GM23248 (cell line): ENCODE results near the gene DAO. TPM values are rescaled to one million over a fixed set of nuclear protein-coding genes. Genes with fewer than 3 reads are reported as not detected.

Source experiments
- DNase-seq: peaks from one replicate; pipeline ENCODE4 v3.0.0-alpha.2; 2015
- H2AFZ ChIP-seq: fragments of 200-600 bp; sonication (generic); 2 replicates; pipeline ENCODE4 v1.6.1; 2016; ENCODE audit warnings: antibody characterized with exemption
- H3F3A ChIP-seq: fragments of 200-600 bp; sonication (generic); 2 replicates; pipeline ENCODE4 v1.6.1; 2016; ENCODE audit warnings: mild to moderate bottlenecking, antibody characterized with exemption, mixed run types; ENCODE audit not compliant: insufficient read depth
- H3K27ac ChIP-seq: fragments of 200-600 bp; sonication (generic); 2 replicates; pipeline ENCODE4 v1.5.1; 2016; ENCODE audit warnings: mild to moderate bottlenecking
- H3K27me3 ChIP-seq: fragments of 200-600 bp; sonication (generic); replicated peaks from 2 replicates; pipeline ENCODE4 v1.6.1; 2016; ENCODE audit warnings: mild to moderate bottlenecking; ENCODE audit not compliant: insufficient read depth
- H3K36me3 ChIP-seq: fragments of 200-600 bp; sonication (generic); 2 replicates; pipeline ENCODE4 v1.6.1; 2016; ENCODE audit warnings: low read depth, mild to moderate bottlenecking
- H3K4me1 ChIP-seq: fragments of 200-600 bp; sonication (generic); 2 replicates; pipeline ENCODE4 v1.6.1; 2016; ENCODE audit warnings: mild to moderate bottlenecking; ENCODE audit not compliant: insufficient read depth
- H3K4me2 ChIP-seq: fragments of 200-600 bp; sonication (generic); one replicate; pipeline ENCODE4 v1.6.1; 2016; ENCODE audit warnings: mild to moderate bottlenecking; ENCODE audit not compliant: unreplicated experiment
- H3K4me3 ChIP-seq: fragments of 200-600 bp; sonication (generic); 2 replicates; pipeline ENCODE4 v1.5.1; 2016; ENCODE audit warnings: mild to moderate bottlenecking
- H3K79me2 ChIP-seq: fragments of 200-600 bp; sonication (generic); 2 replicates; pipeline ENCODE4 v1.6.1; 2016; ENCODE audit warnings: mild to moderate bottlenecking; ENCODE audit not compliant: insufficient read depth
- H3K9ac ChIP-seq: fragments of 200-600 bp; sonication (generic); 2 replicates; pipeline ENCODE4 v1.6.1; 2016; ENCODE audit warnings: mild to moderate bottlenecking
- H3K9me2 ChIP-seq: fragments of 200-600 bp; sonication (generic); 2 replicates; pipeline ENCODE4 v1.6.1; 2016; ENCODE audit warnings: mixed run types, mild to moderate bottlenecking, moderate library complexity; ENCODE audit not compliant: insufficient read depth
- H3K9me3 ChIP-seq: fragments of 200-600 bp; sonication (generic); one replicate; pipeline ENCODE4 v1.6.1; 2017; ENCODE audit warnings: low read depth
- H4K20me1 ChIP-seq: fragments of 200-600 bp; sonication (generic); 2 replicates; pipeline ENCODE4 v1.6.0; 2016; ENCODE audit not compliant: insufficient read depth
- EZH2 ChIP-seq: fragments of 200-600 bp; sonication (generic); IDR thresholded peaks from 2 replicates; pipeline ENCODE4 v1.6.1; 2018; ENCODE audit warnings: antibody characterized with exemption, mild to moderate bottlenecking; ENCODE audit not compliant: insufficient read depth, poor library complexity, severe bottlenecking
- EZH2phosphoT487 ChIP-seq: fragments of 200-600 bp; sonication (generic); IDR thresholded peaks from 2 replicates; pipeline ENCODE4 v1.6.1; 2018; ENCODE audit warnings: antibody characterized with exemption, moderate library complexity, mild to moderate bottlenecking, low read depth; ENCODE audit not compliant: insufficient read depth
- WGBS, 2 experiments: methylation state at CpG; one replicate each; pipeline ENCODE4 v1.1.6; 2015 to 2017; ENCODE audit warnings: low lambda C conversion rate in 2 of 2, low coverage in 1 of 2; ENCODE audit errors: missing lambda C conversion rate in 2 of 2; 5-methylcytosine and 5-hydroxymethylcytosine counted together
- in situ Hi-C: fragments of 300-500 bp; cut with MboI; formaldehyde crosslinking; loops from 2 replicates; pipeline ENCODE4 v1.15.0; 2020
- polyA plus RNA-seq: library from polyadenylated mRNA; unstranded; fragments of >200 nt; fragmentation: Nextera tagmentation; extraction: Ambion mirVana; gene quantifications from 2 replicates; pipeline ENCODE4 v1.2.1, GENCODE V29; 2016
- total RNA-seq: library from RNA; depleted of rRNA; stranded (reverse); fragments of >200 nt; shearing (Covaris generic); gene quantifications from 2 replicates; pipeline ENCODE4 v1.2.3, GENCODE V29; 2014

The DAO gene
- total and polyA plus RNA-seq, 2 experiments from 2014 or later = not detected

DNA sequence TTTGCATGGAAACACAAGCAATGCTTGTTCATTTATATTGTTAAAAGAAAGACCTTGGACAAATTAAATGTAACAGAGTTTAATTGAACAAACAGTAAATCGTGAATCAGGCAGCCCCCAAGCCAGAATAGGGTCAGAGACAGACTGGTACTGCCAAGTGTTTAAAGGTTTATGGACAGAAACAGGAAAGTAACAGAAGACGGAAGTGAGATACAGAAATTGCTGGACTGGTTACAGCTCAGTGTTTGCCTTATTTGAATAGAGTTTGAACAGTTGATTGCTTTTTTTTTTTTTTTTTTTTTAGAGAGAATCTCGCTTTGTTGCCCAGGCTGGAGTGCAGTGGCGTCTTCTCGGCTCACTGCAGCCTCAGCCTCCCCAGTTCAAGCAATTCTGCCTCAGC lies 50.3 kb downstream of the DAO start:
- H3K4me1 ChIP-seq = no peaks in the 10 kb centered on the region
- in situ Hi-C loops = no loop called here
- H3F3A ChIP-seq = no peaks in the 10 kb centered on the region
- no peak overlapping the region for H3K4me2 ChIP-seq
- no peak overlapping the region for H3K9ac ChIP-seq
- no peak overlapping the region for H2AFZ ChIP-seq
- no peak for DNase-seq
- no peaks in the 10 kb centered on the region for H3K9me2 ChIP-seq
- no peak overlapping the region for H3K27ac ChIP-seq
- H3K4me3 ChIP-seq = no peak overlapping the region
- H3K36me3 ChIP-seq = no peaks in the 10 kb centered on the region
- H3K9me3 ChIP-seq = no peaks in the 10 kb centered on the region
- H3K27me3 ChIP-seq = peaks cover 4% of the 10 kb centered on the region; the same call in 1 of the 2 replicates
- H3K79me2 ChIP-seq = no peaks in the 10 kb centered on the region
- 55 to 63% methylated on average over 5 of the region's 5 CpGs for WGBS, 2 experiments
- no peaks in the 10 kb centered on the region for H4K20me1 ChIP-seq
- TF ChIP-seq EZH2 (no peak), EZH2phosphoT487 (no peak)

DNA sequence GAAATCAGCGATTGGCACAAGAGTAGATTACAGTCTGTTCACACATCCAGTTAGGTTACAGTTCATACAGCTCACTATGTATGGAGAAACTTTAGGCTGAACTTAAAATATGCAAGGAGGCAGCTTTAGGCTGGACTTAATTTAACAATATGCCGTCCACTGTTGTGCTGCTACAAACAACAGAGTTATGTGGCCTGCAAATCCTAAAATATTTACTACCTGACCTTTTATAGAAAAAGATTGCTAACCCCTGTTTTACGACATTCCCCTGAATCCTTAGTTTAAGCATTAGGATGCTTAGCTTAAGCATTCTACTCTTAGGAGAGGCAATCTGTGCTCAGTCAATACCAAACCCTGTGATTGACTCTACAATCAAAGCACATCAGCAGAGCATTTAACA lies 50.9 kb downstream of the DAO start:
- Histone ChIP-seq H4K20me1 (no peaks in the 10 kb centered on the region), H3K4me2 (no peak overlapping the region), H3K9me2 (no peaks in the 10 kb centered on the region), H3K9ac (no peak overlapping the region), H3F3A (no peaks in the 10 kb centered on the region), H3K36me3 (no peaks in the 10 kb centered on the region), H3K27ac (no peak overlapping the region), H3K4me1 (no peaks in the 10 kb centered on the region), H3K4me3 (no peak overlapping the region), H3K27me3 (peaks cover 4% of the 10 kb centered on the region; the same call in 1 of the 2 replicates), H2AFZ (no peak overlapping the region), H3K79me2 (no peaks in the 10 kb centered on the region), H3K9me3 (no peaks in the 10 kb centered on the region)
- in situ Hi-C loops = no loop called here
- WGBS, 2 experiments = 77 to 80% methylated on average over 3 of the region's 3 CpGs
- no peak for DNase-seq
- TF ChIP-seq EZH2 (no peak), EZH2phosphoT487 (no peak)

DNA sequence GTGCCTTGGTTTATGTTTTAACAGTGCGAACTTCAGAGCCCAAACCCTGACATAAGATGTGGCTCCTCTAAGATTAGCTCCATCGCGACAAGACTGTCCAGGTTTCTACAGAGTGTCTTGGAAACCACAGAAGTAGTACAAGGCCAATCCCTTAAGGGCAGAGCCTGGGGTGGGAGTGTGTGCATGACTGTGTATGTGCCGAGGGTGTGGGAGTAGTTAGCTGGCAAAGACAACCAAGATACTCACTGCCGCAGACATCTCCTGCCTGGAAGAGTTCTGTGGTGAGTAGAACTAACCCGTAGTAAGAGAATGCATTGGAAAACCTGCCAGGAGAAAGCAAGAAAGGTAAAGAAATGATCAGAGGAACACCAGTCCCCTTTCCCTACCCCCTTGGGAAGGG lies 54.1 kb downstream of the DAO start:
- Histone ChIP-seq H3K9me3 (no peaks in the 10 kb centered on the region), H3K27me3 (peaks cover 22% of the 10 kb centered on the region), H3F3A (no peaks in the 10 kb centered on the region), H3K4me2 (no peak overlapping the region), H3K79me2 (no peaks in the 10 kb centered on the region), H4K20me1 (no peaks in the 10 kb centered on the region), H3K9me2 (no peaks in the 10 kb centered on the region), H3K9ac (no peak overlapping the region), H3K4me1 (no peaks in the 10 kb centered on the region), H2AFZ (no peak overlapping the region), H3K4me3 (no peak overlapping the region), H3K36me3 (no peaks in the 10 kb centered on the region), H3K27ac (no peak overlapping the region)
- DNase-seq = no peak
- TF ChIP-seq EZH2phosphoT487 (no peak), EZH2 (no peak)
- in situ Hi-C loops = no loop called here
- 67 to 75% methylated on average over 6 of the region's 6 CpGs for WGBS, 2 experiments

DNA sequence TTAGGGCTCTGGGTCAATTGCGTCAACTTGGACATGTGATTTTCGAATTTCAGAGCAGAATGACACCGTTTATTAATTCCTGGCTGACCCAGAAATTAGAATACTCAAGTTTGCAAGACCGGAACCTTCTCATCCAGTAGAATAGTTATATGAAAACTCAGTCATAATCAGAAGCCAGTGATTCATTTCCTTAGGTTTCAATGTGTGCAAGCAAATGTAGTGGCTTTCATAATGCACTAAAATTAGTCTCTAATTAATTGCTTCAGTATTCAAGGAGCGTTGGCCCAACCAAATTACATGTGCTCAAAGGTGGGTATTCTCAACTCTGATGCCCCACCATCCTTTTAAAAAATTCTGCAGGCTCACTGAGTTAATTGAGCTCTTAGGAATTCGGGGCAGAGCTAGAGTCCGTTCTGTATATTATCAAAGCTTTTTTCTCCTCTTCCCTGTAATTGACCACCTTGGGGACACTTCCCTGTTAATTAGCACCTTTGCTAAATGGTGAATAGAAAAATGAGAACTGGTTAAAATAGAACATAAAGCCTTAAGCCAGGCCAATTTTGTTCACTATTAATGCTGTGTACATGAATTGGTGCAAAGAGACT lies 55.4 kb downstream of the DAO start:
- H3K9me3 ChIP-seq = no peaks in the 10 kb centered on the region
- in situ Hi-C loops = no loop called here
- WGBS, 2 experiments = 34 to 41% methylated on average over 7 of the region's 7 CpGs

More for the DNA sequence above, 55.4 kb downstream of the DAO start:
- Histone ChIP-seq H3K9me2 (no peaks in the 10 kb centered on the region), H3K27ac (no peak overlapping the region), H3F3A (no peaks in the 10 kb centered on the region), H3K36me3 (no peaks in the 10 kb centered on the region), H4K20me1 (no peaks in the 10 kb centered on the region), H3K4me1 (no peaks in the 10 kb centered on the region), H3K79me2 (no peaks in the 10 kb centered on the region), H2AFZ (no peak overlapping the region), H3K4me3 (no peak overlapping the region), H3K9ac (no peak overlapping the region), H3K4me2 (no peak overlapping the region), H3K27me3 (peaks cover 24% of the 10 kb centered on the region)
- TF ChIP-seq EZH2 (no peak), EZH2phosphoT487 (no peak)
- DNase-seq = no peak
